ENCODE data around the gene NFKBIL1.
"Not testable (repeated sequence)": the region's sequence is repeated elsewhere in the genome, so short reads cannot be mapped to it uniquely, and the experiment has no call there.

NFKBIL1 gene, protein sequence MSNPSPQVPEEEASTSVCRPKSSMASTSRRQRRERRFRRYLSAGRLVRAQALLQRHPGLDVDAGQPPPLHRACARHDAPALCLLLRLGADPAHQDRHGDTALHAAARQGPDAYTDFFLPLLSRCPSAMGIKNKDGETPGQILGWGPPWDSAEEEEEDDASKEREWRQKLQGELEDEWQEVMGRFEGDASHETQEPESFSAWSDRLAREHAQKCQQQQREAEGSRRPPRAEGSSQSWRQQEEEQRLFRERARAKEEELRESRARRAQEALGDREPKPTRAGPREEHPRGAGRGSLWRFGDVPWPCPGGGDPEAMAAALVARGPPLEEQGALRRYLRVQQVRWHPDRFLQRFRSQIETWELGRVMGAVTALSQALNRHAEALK

DNA sequence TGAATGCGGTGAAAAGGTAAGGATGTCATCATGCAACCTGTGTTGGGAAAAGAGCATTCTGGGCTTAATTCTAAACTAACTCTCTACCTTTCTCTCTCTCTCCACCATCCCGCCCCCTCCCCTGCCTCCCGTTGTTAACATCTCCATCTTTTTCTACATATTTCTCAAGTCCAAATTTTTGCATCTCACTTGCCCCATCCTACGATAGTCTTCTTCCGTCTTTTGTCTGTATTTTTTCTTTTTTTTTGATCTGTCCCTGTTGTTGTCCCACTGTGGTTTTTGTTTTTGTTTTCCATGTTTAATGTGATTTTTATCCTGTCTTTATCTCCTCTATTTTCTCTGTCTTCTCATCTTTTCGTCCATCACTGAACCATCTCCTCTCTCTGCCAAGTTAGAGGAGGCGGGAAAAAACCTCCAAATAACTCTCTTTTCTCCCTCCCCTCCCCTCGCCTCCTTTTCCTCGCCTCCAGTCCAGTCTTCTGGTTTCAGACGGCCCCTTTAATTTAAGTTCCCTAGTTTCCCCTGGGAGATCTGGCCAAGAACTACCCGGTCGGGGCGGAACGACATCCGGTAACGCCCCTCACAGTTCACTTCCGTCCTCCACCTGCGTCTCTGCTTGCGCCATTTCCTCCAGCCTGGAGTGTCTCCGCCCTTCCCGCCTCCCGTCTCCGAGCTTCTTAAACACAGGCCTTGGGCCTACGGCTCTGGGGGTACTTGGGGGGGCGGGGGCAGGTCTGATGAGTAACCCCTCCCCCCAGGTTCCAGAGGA is at the start of gene NFKBIL1:
Gene NFKBIL1 (plus strand): TSS at position 651 of the 769 bp plus-strand sequence. CDS start 87 bp downstream, at position 738.
- peak; percentile 99 for DNase-seq

DNA sequence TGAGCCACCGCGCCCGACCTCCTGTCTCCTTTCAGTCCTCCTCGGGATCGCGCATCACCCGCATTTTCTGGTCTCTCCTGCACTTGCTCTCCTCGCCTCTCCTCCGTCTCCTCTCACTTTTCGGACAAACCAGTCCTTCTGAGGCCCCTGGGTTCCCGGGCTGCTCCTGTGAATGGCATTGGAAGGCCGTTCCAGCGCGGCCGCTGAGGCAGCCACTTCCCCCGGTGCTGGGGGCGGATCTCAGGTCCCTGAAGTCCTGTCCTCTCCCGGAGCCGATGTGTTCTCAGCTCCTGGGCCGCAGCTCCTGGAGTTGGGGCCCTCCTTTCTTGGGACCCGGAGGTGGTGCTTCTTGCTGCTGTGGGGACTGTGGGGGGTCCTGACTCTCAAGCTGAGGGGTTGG is 48.7 kb upstream of the NFKBIL1 start:
- no peak for DNase-seq

DNA sequence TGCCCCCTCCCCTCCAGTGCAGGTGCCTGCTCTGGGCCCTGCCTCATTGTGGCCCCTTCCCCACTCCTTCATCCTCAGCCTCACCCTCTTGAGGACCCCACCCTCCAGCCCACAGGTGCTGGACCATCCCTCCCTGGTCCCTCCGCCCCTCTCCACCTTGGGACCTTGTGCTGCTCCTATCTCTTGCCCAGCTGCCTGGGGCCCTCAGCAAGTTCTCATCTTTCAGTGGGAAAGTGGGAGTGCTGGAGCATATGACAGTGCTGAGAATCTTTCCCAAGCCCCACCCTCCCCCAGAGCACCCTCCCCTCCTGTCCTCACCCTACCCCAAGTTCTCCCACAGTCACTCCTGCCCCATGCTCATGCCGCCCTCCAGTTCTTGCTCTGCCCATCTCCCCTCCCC is 47.8 kb upstream of the NFKBIL1 start:
- not testable (repeated sequence) for DNase-seq

DNA sequence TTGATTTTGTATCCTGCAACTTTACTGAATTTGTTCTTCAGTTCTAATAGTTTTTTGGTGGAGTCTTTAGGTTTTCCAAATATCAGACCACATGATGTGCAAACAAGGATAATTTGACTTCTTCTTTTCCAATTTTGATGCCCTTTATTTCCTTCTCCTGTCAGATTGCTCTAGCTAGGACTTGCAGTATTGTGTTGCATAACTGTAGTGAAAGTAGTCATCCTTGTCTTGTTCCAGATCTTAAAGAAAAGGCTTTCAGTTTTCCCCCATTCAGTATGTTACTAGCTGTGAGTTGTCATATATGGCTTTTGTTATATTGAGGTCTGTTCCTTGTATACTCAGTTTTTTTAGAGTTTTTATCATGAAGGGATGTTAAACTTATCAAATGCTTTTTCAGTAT is 44.8 kb upstream of the NFKBIL1 start:
- DNase-seq, result no peak

DNA sequence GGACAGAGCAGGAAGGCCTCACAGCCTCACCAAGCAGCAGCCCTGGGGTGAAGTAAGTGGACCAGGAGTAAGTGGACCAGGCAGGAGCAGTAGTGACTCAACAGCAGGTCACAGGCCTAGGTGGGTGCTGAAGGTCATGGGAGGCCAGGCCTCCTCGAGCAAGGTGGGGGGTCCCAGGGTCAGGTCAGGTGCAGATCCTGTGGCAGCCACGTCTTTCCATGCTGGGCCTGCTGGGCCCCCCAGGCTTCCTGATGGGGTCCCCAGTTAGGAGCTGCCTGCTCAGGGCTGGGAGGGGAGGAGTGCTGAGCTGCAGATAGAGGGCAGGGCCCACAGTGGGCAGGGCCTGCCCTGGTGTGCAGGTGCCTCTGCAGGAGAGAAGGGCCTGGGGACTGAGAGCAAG is 38.4 kb upstream of the NFKBIL1 start:
- not testable (repeated sequence) for DNase-seq

DNA sequence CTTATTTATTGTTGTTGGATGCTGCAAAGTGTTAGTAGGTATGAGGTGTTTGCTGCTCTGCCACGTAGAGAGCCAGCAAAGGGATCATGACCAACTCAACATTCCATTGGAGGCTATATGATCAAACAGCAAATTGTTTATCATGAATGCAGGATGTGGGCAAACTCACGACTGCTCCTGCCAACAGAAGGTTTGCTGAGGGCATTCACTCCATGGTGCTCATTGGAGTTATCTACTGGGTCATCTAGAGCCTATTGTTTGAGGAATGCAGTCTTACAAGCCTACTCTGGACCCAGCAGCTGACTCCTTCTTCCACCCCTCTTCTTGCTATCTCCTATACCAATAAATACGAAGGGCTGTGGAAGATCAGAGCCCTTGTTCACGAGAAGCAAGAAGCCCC is 37.4 kb upstream of the NFKBIL1 start:
- DNase-seq, result no peak

DNA sequence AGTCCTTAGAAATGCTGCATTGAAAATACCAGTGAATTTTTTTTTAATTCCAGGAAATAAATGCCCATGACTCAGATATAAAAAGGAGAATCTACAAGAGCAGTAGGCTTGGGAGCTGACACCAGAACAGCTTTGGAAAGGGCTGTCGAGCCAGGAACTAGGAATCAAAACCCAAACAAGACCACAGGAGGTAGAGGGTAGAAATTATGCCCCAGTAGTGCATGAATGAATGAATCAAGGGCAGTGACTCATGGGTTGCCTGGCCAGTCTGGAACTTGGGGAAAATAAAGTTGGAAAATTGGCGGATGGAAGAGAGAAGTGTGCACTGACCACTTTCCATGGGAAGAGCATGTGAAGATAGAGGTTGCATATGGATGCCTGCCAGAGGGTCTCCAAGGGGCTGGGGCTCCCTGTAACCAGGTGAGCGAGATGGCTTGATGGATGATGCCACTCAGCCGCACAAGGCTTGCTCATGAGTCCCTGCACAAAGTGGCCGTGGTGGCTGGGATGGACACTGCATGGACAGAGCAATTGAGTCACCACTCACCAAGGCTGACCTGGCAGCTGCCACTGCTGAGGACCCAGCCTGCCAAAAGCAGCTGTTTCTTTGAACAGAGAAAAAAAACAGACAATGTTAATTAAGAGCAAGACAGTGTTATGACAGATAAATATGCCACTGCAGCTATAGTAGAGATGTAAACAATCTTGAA is 33.8 kb upstream of the NFKBIL1 start:
- no peak for DNase-seq

DNA sequence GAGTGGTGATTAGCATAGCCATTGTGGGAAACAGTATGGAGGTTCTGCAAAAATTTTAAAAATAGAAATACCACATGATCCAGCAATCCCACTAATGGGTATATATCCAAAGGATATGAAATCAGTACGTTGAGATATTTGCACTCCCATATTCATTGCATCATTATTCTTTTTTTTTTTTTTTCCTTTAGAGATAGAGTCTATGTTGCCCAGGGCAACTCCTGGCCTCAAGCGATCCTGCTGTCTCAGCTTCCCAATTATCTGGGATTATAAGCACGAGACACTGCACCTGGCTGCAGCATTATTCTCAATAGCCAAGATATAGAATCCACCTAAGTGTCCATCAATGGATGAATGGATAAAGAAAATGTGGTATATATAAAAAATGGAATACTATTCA is 25.6 kb upstream of the NFKBIL1 start:
- DNase-seq, result no peak

DNA sequence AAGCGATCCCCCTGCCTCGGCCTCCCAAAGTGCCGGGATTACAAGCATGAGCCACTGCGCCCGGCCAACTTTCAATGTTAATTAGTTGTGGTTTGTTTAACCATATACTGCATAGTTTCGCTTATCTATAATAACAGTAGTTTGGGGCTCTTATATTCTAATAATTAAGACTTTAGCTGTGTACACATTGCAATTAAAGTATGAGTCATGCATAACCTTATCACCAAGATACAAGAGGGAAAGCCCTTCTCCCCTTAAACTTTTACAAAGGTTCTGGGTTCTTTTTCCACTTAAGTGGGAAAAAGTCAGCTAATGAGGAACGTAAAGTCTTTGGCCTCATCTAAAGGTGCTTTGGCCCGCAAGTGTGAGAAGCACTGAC is 21.9 kb upstream of the NFKBIL1 start:
- no peak for DNase-seq

DNA sequence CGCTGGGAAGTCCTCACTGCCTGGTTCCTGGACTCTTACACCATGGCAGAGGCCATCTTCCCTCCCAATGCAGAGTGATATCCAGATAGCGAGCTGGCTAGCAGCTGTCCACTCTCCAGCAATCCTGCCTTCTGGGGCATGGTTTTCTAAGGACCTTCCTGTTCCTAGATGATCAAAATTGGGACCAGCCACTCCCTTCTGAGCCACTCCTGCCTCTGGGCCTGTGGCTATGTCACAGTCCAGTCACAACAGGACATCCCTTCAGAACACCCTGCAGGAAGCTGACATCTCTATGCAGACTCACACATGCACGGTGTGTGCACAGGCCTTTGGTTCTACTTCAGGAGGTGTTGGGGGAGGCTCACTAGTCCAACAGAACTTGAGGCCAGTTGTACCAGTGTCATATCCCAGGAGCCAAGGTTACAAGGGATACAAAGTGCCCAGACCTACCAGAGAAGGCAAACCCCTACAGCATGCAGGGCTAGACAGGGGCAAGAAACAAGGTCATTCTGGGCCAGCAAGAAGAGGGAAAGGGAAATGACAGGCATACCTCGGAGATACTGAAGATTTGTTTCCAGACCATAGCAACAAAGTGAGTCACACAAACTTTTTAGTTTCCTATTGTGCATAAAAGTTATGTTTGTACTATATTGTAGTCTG is 21.3 kb upstream of the NFKBIL1 start:
- DNase-seq, result no peak

DNA sequence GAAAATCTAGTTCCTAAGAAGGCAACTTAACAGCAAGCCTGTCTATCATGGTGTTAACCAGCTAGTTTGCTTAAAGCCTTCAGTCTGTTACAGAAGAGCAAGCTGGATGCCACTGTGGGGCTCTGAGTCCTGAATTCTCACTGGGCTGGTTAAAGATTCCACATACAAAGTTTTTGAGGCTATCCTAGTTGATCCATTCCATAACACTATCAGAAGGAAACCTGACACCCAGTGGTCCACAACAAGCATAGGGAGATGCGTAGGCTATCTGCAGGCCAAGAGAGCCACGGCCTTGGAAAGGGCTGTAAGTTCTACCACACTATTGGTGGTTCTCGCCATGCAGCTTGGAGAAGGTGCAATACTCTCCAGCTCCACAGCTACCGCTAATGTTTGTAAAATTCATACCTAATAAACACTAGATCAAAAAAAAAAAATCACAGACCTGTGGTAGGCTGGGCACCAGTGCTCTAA is 19.1 kb upstream of the NFKBIL1 start:
- no peak for DNase-seq

DNA sequence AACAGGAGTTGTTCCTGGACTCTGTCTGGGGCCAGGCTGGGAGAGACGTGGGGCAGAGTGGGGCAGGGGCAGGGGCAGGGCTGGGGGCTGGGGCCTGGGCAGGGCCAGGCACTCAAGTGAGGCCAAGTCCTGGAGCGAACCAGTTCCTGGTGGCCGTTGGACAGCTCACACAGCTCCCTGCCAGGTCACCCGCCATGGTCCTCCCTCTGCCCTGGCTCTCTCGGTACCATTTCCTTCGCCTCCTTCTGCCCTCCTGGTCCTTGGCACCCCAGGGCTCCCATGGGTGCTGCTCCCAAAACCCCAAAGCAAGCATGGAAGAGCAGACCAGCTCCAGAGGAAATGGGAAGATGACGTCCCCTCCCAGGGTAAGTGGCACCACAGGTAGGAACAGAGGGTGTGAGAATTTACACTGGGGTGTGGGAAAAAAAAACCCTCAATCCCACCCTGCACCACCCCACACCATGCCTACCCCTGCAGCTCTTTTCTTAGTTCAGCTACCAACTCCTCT is 18.5 kb upstream of the NFKBIL1 start, which contains the start of gene MCCD1:
Gene MCCD1 (plus strand): TSS at position 142 of the 508 bp plus-strand sequence. CDS start 53 bp downstream, at position 195.
- no peak for DNase-seq

DNA sequence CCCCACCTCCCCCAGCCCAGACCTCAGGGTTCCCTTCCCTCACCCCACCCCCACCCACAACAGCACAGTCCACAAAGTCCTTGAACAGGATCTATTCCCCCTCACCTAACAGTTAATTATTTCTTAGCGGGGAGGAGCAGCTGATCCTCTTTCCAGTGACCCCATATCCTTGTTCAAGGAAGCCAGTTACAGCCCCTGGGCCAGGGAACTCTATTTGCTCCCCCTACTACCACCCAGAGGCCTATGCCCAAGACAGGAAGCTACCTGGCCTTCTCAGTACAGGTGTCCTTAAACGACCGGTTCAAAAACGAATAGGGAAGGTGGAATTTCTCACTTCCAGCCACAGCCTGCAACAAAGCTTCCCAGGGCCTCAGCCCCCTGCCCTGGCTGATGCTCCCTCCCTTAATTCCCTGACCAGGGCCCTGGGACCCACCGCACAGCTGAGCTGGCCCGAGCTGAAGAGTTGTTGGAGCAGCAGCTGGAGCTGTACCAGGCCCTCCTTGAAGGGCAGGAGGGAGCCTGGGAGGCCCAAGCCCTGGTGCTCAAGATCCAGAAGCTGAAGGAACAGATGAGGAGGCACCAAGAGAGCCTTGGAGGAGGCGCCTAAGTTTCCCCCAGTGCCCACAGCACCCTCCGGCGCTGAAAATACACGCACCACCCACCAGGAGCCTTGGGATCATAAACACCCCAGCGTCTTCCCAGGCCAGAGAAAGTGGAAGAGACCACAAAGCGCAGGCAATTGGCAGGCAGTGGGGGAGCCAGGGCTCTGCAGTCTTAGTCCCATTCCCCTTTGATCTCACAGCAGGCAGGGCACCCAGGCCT is 17.9 kb upstream of the NFKBIL1 start:
- DNase-seq, result no peak

DNA sequence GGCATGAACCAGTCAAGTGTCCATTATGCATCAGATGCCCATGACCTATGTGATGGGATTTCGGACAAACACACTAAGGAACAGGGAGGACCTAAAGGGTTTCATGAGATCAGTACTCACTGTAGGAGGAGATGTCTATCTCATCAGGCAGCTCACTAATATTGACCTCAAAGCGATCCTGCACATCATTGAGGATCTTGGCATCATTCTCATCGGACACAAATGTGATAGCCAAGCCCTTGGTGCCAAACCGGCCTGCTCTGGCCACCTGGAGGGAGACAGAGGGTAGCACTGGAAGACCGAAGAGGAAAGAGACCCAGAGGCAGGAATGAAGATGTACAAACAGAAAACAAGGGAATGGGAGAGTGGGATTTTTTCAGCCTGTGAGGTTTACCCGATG is 16.7 kb upstream of the NFKBIL1 start:
- DNase-seq, result no peak

DNA sequence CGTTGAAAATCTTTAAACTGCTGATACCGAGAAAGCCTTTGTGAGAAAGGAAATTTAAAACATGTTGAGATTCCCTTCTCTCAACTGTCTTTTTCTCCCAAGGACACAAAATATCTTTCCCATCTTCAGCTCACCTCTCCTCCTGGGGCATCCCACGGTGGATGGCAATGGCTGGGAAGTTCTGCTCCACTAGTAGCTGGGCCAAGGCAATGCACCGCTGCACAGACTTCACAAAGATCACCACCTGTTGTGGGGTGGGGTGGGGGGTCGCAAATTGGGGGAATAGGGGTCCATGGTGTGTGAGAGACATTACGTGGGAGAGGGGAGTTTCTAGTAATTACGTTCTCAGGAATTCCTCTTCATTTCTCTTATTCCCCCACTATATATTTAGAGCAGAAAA is 16.2 kb upstream of the NFKBIL1 start:
- DNase-seq, result no peak

DNA sequence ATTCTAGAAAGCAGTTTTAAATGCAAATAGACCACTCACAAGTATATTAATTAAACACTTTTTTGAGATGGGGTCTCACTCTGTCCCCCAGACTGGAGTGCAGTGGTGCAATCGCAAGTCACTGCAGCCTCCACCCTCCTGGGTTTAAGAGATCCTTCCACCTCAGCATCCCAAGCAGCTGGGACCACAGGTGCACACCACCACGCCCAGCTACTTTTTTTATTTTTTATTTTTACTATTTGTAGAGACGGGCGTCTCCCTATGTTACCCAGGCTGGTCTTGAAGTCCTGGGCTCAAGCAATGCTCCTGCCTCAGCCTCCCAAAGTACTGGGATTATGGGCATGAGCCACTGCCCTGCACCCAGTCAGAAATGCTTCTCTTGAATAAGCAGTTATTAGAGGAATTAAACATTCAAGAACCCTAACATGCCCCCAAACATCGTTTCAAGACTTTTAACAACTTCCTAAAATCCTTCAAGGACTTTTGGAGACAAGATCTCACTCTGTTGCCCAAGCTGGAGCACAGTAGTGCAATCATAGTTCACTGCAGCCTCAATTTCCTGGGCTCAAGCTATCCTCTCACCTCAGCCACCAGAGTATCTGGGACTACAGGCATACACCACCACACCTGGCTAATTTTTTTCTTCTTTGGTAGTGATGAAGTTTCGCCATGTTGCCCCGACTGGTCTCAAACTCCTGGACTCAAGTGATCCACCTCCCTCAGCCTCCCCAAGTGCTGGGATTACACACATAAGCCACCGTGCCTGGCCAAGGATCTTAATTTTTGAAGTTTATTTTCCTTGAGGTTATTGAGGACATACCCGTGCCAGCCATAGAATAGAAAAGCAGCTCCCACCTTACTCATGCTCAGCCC is 15.4 kb upstream of the NFKBIL1 start:
- DNase-seq, result no peak

DNA sequence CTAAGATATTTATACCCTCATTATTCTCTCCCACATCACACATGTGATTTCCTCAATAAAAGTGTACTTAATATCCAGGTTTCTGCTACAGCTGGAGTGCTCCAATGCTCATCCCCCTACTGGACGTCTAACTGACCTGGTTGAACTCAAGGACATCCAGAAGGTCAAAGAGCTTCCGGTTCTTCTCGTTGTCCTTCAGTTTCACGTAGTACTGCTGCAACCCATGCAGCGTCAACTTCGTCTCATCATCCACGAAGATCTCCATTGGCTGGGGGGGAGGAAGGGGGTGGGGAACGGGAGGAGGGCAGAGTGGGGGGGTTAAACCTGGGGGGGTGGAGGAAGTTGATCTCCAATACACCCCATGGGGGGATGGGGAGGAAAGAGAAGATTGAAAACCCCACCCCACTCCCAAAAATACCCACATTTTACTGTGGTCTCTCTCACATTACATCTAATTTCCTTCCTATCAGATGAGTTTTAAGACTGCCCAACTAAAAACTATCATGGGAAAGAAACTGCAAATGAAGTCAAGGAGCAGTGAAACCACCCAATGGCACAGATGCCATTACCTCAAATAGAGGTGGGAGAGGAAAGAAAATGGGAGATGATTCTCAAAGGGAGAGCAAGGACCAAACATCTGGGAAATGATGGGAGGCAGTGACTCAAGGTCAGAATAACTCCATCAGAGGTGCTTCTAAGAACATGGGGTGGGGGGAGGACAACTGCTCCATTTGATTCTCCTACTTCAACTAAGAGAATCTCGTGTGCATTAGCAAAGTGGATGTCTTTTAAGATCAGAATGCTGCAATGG is 14.6 kb upstream of the NFKBIL1 start:
- DNase-seq, result no peak

DNA sequence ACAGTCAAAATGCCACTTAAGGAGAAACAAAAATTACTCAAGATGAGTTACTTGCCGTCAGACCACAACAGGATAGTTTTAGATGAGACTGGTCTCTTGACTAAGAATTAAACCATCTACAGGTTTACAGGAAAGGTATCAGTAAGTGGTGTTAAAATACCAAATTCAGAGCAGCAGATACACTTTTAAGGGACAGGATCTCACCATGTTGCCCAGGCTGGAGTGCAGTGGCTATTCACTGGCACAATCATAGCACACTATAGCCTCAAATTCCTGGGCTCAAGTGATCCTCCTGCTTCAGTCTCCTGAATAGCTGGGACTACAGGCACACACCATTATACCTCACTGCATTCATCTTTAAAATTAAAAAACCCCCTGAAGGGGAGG is 14.0 kb upstream of the NFKBIL1 start:
- DNase-seq, result no peak

DNA sequence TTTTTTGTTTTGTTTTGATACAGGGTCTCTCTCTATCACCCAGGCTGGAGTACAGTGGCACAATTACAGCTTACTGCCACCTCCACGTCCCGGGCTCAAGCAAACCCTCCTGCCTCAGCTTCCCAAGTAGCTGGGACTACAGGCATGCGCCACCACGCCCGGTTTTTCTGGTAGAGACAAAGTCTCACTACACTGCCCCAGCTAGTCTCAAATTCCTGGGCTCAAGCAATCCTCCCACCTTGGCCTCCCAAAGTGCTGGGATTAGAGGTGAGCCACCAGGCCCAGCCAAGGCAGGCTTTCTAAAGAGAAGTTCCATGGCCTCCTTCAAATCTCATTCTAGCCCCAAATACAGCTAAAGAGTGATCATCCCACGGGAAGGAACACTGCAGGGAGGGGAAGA is 13.4 kb upstream of the NFKBIL1 start:
- DNase-seq, result no peak

DNA sequence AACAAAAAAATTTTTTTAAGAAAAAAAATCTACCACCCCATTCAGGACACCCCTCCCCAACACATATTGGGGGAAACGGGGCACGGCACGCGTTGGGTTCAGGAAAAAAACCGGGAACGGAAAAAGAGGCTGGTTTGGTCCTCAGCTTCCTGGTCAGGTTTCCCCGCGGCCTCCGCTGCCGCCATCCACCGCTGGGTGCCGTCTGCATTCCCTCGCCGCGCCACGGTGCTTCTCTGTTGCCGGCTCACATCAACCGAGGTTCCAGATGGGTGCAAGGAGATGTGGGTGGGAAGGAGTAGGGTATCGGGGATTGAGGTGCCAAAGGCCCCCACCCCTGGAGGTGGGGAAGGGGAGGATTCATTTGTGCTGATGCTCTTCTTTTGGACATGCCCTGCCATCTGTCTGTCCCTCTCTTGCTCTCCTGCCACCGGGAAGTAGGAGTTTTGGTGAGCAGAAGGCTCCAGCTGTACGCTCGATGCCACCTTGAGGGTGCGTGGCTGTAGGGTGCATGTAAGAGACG is 12.8 kb upstream of the NFKBIL1 start:
- DNase-seq, result no peak
